Transverse colon (tissue), 4 donors: ENCODE data around the gene GAB1. TPM values are rescaled to one million over a fixed set of nuclear protein-coding genes. Genes with fewer than 3 reads are reported as not detected.

Experiments used
- DNase-seq: peaks from one replicate; pipeline ENCODE4 v3.0.0-alpha.2; 2019
- H3K27ac ChIP-seq, 4 donors: fragments of 200-600 bp; sonication (generic); 2 replicates each; pipeline ENCODE4 v1.5.1; 2016 to 2018; ENCODE audit warnings: inconsistent platforms in 4 of 4
- H3K27me3 ChIP-seq: fragments of 200-600 bp; sonication (generic); 2 replicates; pipeline ENCODE4 v1.5.1; 2017; ENCODE audit warnings: inconsistent platforms
- H3K36me3 ChIP-seq, 4 donors: fragments of 200-600 bp; sonication (generic); 2 replicates each; pipeline ENCODE4 v1.5.1; 2017 to 2019; ENCODE audit warnings: inconsistent platforms in 4 of 4
- H3K4me1 ChIP-seq, 4 donors: fragments of 200-600 bp; sonication (generic); 2 replicates each; pipeline ENCODE4 v1.5.1; 2017 to 2020; ENCODE audit warnings: inconsistent platforms in 4 of 4
- H3K4me3 ChIP-seq, 4 donors: fragments of 200-600 bp; sonication (generic); 1 replicate in 1 of 4; 2 replicates in 3 of 4; pipeline versions ENCODE4 v1.5.1 to v1.6.1; 2017 to 2019; ENCODE audit warnings: inconsistent platforms in 4 of 4
- H3K9me3 ChIP-seq, 2 donors: fragments of 200-600 bp; sonication (generic); 2 replicates each; pipeline ENCODE4 v1.5.1; 2017 to 2019; ENCODE audit warnings: inconsistent platforms in 2 of 2
- EP300 ChIP-seq: sonication (generic); formaldehyde crosslinking; IDR thresholded peaks from one replicate; pipeline ENCODE4 v1.6.1; 2017; ENCODE audit warnings: antibody characterized with exemption, low read depth
- POLR2A ChIP-seq: fragments of 450-650 bp; IDR thresholded peaks from one replicate; pipeline ENCODE4 v1.6.1; 2016; ENCODE audit warnings: antibody characterized with exemption, mild to moderate bottlenecking, moderate library complexity
- POLR2AphosphoS5 ChIP-seq, 3 donors: sonication (generic); formaldehyde crosslinking; IDR thresholded peaks; one replicate each; pipeline ENCODE4 v1.6.1; 2016; ENCODE audit warnings: antibody characterized with exemption in 3 of 3
- WGBS, 2 donors: methylation state at CpG; one replicate each; pipeline ENCODE4 v1.1.5; 2018; ENCODE audit warnings: low coverage in 1 of 2; 5-methylcytosine and 5-hydroxymethylcytosine counted together
- in situ Hi-C, 4 donors: fragments of 200-750 bp; cut with MboI; loops; one replicate each; pipeline versions ENCODE4 v1.15.0 to v1.15.1; 2017; ENCODE audit warnings: low sequenced_read_pairs in 3 of 4, low pct_ligation_motif_present in 1 of 4, low pct_unique_long_range_greater_than_20kb in 1 of 4
- intact Hi-C: fragments of 100-400 bp; cut with DNase I; formaldehyde crosslinking; loops from one replicate; pipeline ENCODE4 v1.15.1; 2023; ENCODE audit warnings: low total_unique reads
- total RNA-seq, 4 donors: library from RNA; depleted of rRNA; stranded (reverse); fragments of >200 nt; gene quantifications; one replicate each; pipeline ENCODE4 v1.1.0, GENCODE V29; 2016
- TF ChIP-seq, protein P1 (sequence below), 5 experiments: fragments of 200-600 bp in 3 of 5; fragments of 450-650 bp in 2 of 5; sonication (generic) in 3 of 5; IDR thresholded peaks; 1 replicate in 2 of 5; 2 replicates in 3 of 5; pipeline ENCODE4 v1.5.1; 2016 to 2017; ENCODE audit warnings: antibody characterized with exemption in 5 of 5, inconsistent platforms in 3 of 5, mild to moderate bottlenecking in 2 of 5, moderate library complexity in 1 of 5

Gene GAB1
- total RNA-seq, 4 donors from 2014 or later: 33.0 to 72.7 (median 62.2) TPM

DNA sequence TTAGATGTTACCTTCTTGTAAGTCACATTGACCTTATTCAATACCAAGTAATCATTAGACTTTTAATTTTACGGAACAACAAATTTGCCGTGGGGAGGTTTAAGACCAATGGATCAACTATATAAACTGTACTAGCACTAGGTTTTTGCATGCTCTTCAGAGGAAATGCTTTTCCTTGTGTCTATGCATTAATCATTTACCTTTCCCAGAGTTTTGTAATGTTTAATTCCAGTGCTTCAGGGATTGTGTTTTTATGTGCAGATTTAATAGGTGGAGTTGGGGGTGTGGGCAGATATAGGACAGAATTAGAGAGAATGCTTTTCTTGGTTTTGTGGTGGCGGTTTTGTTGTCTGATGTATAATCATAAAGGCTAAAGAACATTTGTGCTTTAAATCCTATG is 100.8 kb downstream of the GAB1 start:
- H3K9me3 ChIP-seq: no peaks in the 10 kb centered on the region
- no peak overlapping the region for H3K4me3 ChIP-seq
- peaks cover 0 to 26% (median 2%) of the 10 kb centered on the region in 4 donors for H3K36me3 ChIP-seq
- intact Hi-C loops (loop anchor here (1.0 kb wide), 1 partner anchor 20 kb away; no protein-coding TSS in a partner anchor), in situ Hi-C loops (no loop called here)
- DNase-seq: no peak
- no peaks in the 10 kb centered on the region for H3K27me3 ChIP-seq
- peaks cover 0 to 5% (median 0%) of the 10 kb centered on the region in 4 donors for H3K4me1 ChIP-seq
- WGBS, 2 donors: 75 to 76% methylated on average over 3 of the region's 3 CpGs
- TF ChIP-seq, protein P1, sequence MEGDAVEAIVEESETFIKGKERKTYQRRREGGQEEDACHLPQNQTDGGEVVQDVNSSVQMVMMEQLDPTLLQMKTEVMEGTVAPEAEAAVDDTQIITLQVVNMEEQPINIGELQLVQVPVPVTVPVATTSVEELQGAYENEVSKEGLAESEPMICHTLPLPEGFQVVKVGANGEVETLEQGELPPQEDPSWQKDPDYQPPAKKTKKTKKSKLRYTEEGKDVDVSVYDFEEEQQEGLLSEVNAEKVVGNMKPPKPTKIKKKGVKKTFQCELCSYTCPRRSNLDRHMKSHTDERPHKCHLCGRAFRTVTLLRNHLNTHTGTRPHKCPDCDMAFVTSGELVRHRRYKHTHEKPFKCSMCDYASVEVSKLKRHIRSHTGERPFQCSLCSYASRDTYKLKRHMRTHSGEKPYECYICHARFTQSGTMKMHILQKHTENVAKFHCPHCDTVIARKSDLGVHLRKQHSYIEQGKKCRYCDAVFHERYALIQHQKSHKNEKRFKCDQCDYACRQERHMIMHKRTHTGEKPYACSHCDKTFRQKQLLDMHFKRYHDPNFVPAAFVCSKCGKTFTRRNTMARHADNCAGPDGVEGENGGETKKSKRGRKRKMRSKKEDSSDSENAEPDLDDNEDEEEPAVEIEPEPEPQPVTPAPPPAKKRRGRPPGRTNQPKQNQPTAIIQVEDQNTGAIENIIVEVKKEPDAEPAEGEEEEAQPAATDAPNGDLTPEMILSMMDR (IDR thresholded peaks at IDR 0.05): no peak
- TF ChIP-seq EP300: no peak
- H3K27ac ChIP-seq: peak overlapping the region in 1 of 4 donors; percentile 8

DNA sequence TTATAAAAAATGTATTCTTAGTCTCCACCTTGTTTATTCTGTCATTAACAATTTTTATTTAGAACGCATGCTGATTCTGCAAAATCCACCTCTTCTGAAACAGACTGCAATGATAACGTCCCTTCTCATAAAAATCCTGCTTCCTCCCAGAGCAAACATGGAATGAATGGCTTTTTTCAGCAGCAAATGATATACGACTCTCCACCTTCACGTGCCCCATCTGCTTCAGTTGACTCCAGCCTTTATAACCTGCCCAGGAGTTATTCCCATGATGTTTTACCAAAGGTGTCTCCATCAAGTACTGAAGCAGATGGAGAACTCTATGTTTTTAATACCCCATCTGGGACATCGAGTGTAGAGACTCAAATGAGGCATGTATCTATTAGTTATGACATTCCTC is 101.3 kb downstream of the GAB1 start:
- Histone ChIP-seq H3K27me3 (no peaks in the 10 kb centered on the region), H3K4me3 (no peak overlapping the region), H3K9me3 (no peaks in the 10 kb centered on the region), H3K4me1 (peaks cover 0 to 5% (median 0%) of the 10 kb centered on the region in 4 donors), H3K36me3 (peaks cover 0 to 26% (median 2%) of the 10 kb centered on the region in 4 donors), H3K27ac (peak overlapping the region in 1 of 4 donors; percentile 8)
- 48 to 59% methylated on average over 5 of the region's 5 CpGs for WGBS, 2 donors
- intact Hi-C loops: loop anchor here (1.0 kb wide), 1 partner anchor 19 kb away; no protein-coding TSS in a partner anchor
- TF ChIP-seq, protein P1 (IDR thresholded peaks at IDR 0.05): no peak
- TF ChIP-seq EP300 (no peak), POLR2AphosphoS5 (IDR thresholded peaks at IDR 0.05) (no peak), POLR2A (no peak)
- in situ Hi-C loops: no loop called here
- no peak for DNase-seq

DNA sequence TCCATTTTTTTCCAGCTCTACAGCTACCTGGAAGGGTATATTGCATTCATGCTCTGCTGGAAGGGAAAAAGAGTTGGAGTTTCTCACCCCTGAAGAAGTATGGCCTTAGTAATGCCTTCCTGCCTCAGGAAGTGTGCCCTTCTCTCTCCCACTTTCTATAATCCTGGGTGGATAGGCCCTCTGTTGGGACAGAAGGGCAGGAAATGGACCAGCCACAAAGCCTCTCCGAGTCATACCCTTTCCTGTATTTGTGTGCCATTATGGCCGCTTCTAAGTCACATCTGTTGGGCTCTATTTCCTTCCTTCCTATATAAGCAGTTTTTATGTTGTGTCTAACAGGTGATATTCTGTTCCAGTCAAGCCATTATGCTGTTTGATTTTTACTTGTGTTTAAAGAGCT is 102.0 kb downstream of the GAB1 start:
- in situ Hi-C loops: no loop called here
- Histone ChIP-seq H3K4me1 (peaks cover 0 to 9% (median 0%) of the 10 kb centered on the region in 4 donors), H3K9me3 (no peaks in the 10 kb centered on the region), H3K36me3 (peaks cover 0 to 26% (median 2%) of the 10 kb centered on the region in 4 donors), H3K27me3 (no peaks in the 10 kb centered on the region), H3K27ac (no peak overlapping the region), H3K4me3 (no peak overlapping the region)
- intact Hi-C loops: no loop called here
- DNase-seq: no peak
- WGBS, 2 donors: 56 to 88% methylated on average over 2 of the region's 2 CpGs
- no peak for TF ChIP-seq POLR2AphosphoS5 (IDR thresholded peaks at IDR 0.05)
- no peak for TF ChIP-seq POLR2A
- TF ChIP-seq, protein P1 (IDR thresholded peaks at IDR 0.05): no peak
- TF ChIP-seq EP300: no peak

DNA sequence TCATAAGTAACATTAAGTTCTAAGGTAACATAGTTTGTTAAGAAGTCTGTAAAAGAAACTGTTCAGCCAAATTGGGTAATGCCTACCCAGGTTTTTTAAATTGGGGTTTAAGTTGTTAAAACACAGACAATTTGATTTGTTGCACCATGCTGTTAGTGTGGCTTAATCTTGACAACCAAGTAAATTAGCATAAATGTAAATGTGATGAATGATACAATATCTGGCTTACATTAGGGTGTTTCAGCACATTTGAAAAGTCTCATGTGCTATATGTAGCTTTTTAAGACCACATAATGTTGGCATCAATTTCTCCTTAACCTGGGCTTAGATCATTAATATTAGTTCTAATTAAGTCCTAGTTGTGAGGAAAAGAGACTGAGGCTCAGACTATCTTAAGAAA is 104.4 kb downstream of the GAB1 start:
- in situ Hi-C loops (no loop called here), intact Hi-C loops (no loop called here)
- Histone ChIP-seq H3K9me3 (no peaks in the 10 kb centered on the region), H3K4me3 (no peak overlapping the region), H3K36me3 (peaks cover 0 to 18% (median 2%) of the 10 kb centered on the region in 4 donors), H3K4me1 (peaks cover 0 to 9% (median 0%) of the 10 kb centered on the region in 4 donors), H3K27me3 (no peaks in the 10 kb centered on the region), H3K27ac (no peak overlapping the region)
- no peak for DNase-seq
- TF ChIP-seq POLR2AphosphoS5 (IDR thresholded peaks at IDR 0.05) (no peak), EP300 (no peak)
- TF ChIP-seq, protein P1 (IDR thresholded peaks at IDR 0.05): no peak
